Skeletal muscle tissue (tissue), 4 donors: ENCODE data around the gene FAM53B. TPM values are rescaled to one million over a fixed set of nuclear protein-coding genes. Genes with fewer than 3 reads are reported as not detected.

ENCODE experiments used
- H3K27ac ChIP-seq: one replicate; pipeline ENCODE4 v1.7.0; 2013; ENCODE audit warnings: mild to moderate bottlenecking, low read depth, low read length, inconsistent platforms
- H3K27me3 ChIP-seq, 3 donors: one replicate each; pipeline ENCODE4 v1.7.0; 2013; ENCODE audit warnings: low read length in 3 of 3; ENCODE audit not compliant: control insufficient read depth in 3 of 3, insufficient read depth in 3 of 3
- H3K36me3 ChIP-seq, 3 donors: one replicate each; pipeline ENCODE4 v1.7.0; 2013; ENCODE audit warnings: low read length in 3 of 3; ENCODE audit not compliant: control insufficient read depth in 3 of 3, insufficient read depth in 3 of 3
- H3K4me1 ChIP-seq, 3 donors: one replicate each; pipeline ENCODE4 v1.7.0; 2013; ENCODE audit warnings: low read length in 3 of 3, mild to moderate bottlenecking in 3 of 3; ENCODE audit not compliant: control insufficient read depth in 3 of 3, insufficient read depth in 3 of 3
- H3K4me3 ChIP-seq, 3 donors: one replicate each; pipeline ENCODE4 v1.7.0; 2013; ENCODE audit warnings: low read length in 3 of 3
- H3K9ac ChIP-seq, 3 donors: one replicate each; pipeline ENCODE4 v1.7.0; 2013; ENCODE audit warnings: low read length in 3 of 3, mild to moderate bottlenecking in 3 of 3, moderate library complexity in 2 of 3, low read depth in 1 of 3
- H3K9me3 ChIP-seq, 3 donors: one replicate each; pipeline ENCODE4 v1.7.0; 2013; ENCODE audit warnings: low read length in 3 of 3; ENCODE audit not compliant: control insufficient read depth in 3 of 3
- total RNA-seq: library from RNA; depleted of rRNA; stranded (reverse); fragments of >200 nt; gene quantifications from one replicate; pipeline ENCODE4 v1.2.3, GENCODE V29; 2014
- donor health status: Osteomylitis.

Gene FAM53B
- total RNA-seq, 1 donor from 2014 or later: 32.4 TPM

DNA sequence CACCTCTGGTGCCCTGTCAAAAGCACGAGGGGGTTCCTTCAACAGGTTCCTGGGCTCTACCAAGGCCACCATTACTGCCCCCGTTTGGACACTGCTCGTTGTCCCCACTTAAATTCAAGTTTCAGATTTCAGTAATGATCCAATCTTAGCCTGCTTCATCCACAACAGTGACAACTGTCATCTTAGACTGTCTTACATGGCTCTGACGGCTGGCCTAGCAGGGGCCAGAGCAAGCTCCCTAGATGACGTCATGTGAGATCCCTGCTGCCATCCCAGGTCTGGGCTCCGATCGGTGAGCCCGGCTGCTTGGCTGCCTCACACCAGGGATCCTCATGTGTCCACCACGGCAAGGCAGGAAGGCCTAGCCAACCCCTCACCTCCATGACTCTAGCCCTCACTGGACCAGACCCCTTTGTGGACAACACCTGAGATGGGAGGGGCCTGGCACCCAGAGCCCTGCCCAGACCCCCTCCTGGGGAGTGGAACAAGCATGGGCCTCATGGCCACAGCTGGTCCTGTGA, 82.5 kb downstream of the FAM53B start:
- Histone ChIP-seq H3K4me3 (no peak overlapping the region), H3K4me1 (peaks cover 38 to 74% (median 47%) of the 10 kb centered on the region in 3 donors), H3K9me3 (no peaks in the 10 kb centered on the region), H3K9ac (no peak overlapping the region), H3K36me3 (peaks cover 0 to 4% (median 2%) of the 10 kb centered on the region in 3 donors), H3K27ac (peak overlapping the region; percentile 51), H3K27me3 (no peaks in the 10 kb centered on the region)

DNA sequence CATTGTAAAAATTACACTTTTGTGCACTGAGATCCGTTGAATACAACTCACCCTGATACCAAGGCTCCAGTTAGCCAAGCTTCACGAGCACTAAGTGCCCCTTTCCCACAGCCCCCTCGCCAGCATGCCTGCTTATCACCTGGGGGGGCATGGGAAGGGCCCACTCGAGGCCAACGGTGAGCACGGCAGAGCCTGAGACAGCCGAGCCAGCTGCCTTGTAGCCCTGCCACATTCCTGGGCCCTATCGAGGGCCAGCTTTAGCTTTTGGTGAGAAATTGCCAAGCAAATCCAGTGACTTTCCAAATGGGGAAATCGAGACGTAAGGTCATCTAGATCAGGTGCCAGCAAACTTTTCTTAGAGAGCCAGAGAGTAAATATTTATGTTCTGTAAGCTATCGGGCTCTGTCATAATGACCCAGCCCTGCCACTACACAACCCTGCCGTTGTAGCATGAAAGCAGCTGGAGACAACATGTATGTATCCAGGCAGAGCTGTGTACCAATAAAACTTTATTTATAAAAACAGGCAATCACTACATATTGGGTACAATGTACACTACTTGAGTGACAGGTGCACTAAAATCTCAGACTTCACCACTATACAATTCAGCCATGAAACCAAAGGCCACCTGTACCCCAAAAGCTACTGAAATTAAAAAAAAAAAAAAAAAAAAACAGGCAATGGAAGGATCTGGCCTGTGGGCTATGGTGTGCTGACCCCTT, 83.6 kb downstream of the FAM53B start:
- Histone ChIP-seq H3K27me3 (no peaks in the 10 kb centered on the region), H3K27ac (peak overlapping the region; percentile 51), H3K4me3 (no peak overlapping the region), H3K9me3 (no peaks in the 10 kb centered on the region), H3K9ac (no peak overlapping the region), H3K4me1 (peaks cover 32 to 73% (median 37%) of the 10 kb centered on the region in 3 donors), H3K36me3 (peaks cover 0 to 2% (median 0%) of the 10 kb centered on the region in 3 donors)

DNA sequence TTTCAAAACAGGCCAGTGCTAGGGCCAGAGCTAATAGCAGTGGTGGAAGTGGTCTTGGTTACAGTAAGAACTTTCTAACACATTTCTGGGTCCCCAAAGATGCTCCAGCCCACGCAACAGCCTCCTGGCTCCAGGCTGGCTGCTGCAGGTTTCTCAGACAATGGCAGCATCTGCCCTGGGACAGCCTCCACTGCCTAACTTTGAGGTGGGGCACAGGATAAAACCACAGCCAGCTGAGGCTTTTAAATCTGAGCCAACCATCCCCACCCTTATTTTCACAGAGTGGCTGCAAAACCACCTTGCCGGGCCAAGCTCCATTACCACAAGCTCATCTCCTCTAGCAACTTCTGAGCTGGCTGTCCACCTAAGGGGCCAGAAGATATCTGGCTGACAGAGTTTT, 84.8 kb downstream of the FAM53B start:
- H3K4me1 ChIP-seq: peaks cover 35 to 78% (median 46%) of the 10 kb centered on the region in 3 donors
- peaks cover 0 to 2% (median 0%) of the 10 kb centered on the region in 3 donors for H3K36me3 ChIP-seq
- H3K9ac ChIP-seq: no peak overlapping the region
- H3K27ac ChIP-seq: no peak overlapping the region
- no peaks in the 10 kb centered on the region for H3K27me3 ChIP-seq
- no peak overlapping the region for H3K4me3 ChIP-seq
- H3K9me3 ChIP-seq: no peaks in the 10 kb centered on the region

DNA sequence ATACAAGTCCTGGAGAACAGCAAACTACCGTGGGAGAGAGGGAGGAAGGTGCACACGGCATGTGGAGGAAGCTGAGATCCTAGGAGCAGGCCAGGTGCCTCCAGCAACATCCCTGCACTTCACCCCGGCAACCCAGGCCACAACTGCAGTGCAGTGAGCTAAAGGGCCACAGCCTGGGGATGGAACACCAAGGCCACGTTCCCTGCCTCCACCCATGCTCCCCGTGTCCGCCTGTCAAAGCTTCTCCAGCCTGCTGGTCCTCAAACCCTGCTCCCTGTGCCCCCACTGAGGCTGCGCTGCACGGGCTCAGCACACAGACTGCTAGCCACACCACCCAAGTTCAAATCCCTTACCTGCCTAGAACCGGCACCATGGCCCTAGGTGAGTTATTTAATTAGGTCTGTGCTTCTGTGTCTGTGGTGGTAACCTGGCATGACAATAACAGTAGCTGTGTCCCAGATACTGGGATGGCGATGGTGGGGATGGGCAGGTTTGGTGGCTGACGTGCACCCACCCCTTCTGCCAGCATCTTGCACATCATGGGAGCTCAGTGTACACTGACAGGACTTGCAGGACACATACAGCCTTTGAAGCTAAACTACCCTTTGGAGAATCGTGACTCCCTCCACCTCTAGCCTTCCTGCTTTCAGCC, 85.5 kb downstream of the FAM53B start:
- Histone ChIP-seq H3K4me3 (no peak overlapping the region), H3K9me3 (no peaks in the 10 kb centered on the region), H3K9ac (peak overlapping the region in 1 of 3 donors; percentile 33), H3K4me1 (peaks cover 40 to 78% (median 46%) of the 10 kb centered on the region in 3 donors), H3K27me3 (no peaks in the 10 kb centered on the region), H3K36me3 (peaks cover 0 to 2% (median 0%) of the 10 kb centered on the region in 3 donors), H3K27ac (peak overlapping the region; percentile 64)

DNA sequence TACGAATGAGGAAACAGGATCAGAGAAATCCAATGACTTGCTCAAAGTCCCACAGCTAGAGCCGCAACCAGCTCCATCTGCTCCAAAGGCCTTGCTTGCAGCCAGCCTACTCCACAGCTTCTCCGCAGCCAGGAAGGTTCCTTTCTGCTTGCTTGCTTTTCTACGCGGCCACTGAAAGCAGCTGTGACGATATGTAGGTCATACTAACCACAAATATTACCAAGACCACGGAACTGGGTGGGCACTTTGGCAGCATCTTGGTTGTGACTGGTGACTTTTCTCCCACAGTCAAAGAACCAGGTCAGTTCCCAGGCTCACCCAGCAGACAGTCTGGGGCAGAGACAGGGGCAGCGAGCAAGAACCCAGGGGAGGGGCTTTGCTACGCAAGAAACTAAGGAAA, 86.4 kb downstream of the FAM53B start:
- Histone ChIP-seq H3K27me3 (no peaks in the 10 kb centered on the region), H3K4me1 (peaks cover 48 to 78% (median 50%) of the 10 kb centered on the region in 3 donors), H3K4me3 (no peak overlapping the region), H3K9ac (no peak overlapping the region), H3K36me3 (no peaks in the 10 kb centered on the region), H3K27ac (peak overlapping the region; percentile 64), H3K9me3 (no peaks in the 10 kb centered on the region)

DNA sequence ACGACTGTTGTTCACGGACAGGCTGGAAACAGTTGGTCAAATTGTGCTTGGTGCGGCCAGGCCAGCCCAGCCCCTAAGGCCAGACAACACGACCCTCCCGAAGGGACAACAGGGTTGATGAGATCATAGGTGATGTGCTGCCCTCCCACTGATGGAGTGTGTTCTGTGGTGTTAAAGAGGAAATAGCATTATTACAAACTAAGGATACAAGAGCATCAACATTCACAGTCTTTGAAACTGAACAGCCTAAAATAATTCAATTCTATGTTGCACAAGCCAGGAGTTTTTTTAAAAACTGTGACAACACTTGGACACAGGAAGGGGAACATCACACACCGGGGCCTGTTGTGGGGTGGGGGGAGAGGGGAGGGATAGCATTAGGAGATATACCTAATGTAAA, 87.6 kb downstream of the FAM53B start:
- no peak overlapping the region for H3K27ac ChIP-seq
- H3K27me3 ChIP-seq: no peaks in the 10 kb centered on the region
- H3K4me3 ChIP-seq: no peak overlapping the region
- H3K9me3 ChIP-seq: no peaks in the 10 kb centered on the region
- no peaks in the 10 kb centered on the region for H3K36me3 ChIP-seq
- no peak overlapping the region for H3K9ac ChIP-seq
- peaks cover 47 to 82% (median 50%) of the 10 kb centered on the region in 3 donors for H3K4me1 ChIP-seq

DNA sequence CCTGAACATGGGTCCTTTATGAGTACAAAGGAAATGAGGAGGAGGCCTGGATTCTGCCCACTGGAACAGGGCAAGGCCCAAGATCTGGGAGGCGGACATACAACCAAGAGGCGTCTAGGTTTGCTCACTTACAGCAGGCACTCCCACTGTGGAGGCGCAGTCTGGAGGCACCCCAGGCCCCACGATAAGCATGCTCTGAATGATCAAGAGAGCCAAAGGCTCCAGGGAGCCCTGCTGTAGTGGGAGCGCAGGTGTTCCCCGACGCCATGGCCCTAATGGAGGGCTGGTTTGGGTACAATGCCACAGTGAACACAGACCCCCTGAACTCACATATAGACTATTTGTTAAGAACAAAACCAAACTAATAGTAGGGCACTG, 88.1 kb downstream of the FAM53B start:
- H3K27me3 ChIP-seq: no peaks in the 10 kb centered on the region
- H3K4me1 ChIP-seq: peaks cover 45 to 82% (median 49%) of the 10 kb centered on the region in 3 donors
- H3K9ac ChIP-seq: no peak overlapping the region
- H3K36me3 ChIP-seq: no peaks in the 10 kb centered on the region
- no peaks in the 10 kb centered on the region for H3K9me3 ChIP-seq
- H3K27ac ChIP-seq: no peak overlapping the region
- H3K4me3 ChIP-seq: no peak overlapping the region

DNA sequence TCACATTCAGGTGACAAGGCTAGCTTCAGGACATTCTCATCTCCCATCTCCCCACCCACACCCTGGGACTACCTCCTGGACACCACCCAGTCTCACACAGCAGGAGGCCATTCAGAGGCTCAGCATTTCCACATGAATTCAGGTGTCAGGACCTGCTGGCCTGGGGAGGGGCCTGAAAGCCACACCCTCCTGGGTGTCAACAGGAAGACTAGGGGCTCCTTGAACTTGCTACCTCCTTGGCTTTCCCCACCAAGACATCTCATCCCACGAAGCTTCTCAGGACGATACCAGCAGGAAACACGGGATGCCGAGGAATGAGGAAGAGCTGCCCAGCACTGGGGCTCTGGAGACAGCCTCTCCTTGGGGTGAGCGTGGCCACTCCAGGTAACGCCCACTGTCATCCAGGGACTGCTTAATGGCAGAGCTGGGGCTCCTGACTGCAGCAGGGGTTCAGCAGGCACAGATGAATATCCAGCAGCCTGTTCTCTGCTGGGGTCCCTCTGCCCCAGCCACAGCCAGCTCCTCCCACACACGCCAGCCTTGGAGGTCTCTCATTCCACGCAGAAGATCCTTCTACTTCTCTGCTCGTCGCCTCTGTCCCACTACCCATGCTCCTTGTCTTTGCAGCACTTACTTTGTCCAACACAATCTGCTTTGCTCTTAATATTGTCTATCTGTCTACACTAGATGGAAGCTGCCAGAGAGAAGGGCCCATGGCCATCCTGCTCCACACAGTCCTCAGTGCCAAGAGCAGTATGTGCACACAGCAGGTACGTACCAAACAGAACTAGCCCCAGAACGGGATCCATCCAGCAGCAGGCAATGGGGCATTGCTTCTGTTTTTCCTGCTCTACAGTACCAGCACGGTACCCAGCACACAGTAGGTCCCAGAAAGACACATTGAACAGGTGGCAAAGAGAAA, 88.7 kb downstream of the FAM53B start:
- no peaks in the 10 kb centered on the region for H3K9me3 ChIP-seq
- peaks cover 0 to 1% (median 0%) of the 10 kb centered on the region in 3 donors for H3K36me3 ChIP-seq
- H3K4me3 ChIP-seq: no peak overlapping the region
- peaks cover 46 to 86% (median 49%) of the 10 kb centered on the region in 3 donors for H3K4me1 ChIP-seq
- no peak overlapping the region for H3K27ac ChIP-seq
- H3K9ac ChIP-seq: no peak overlapping the region
- H3K27me3 ChIP-seq: no peaks in the 10 kb centered on the region

DNA sequence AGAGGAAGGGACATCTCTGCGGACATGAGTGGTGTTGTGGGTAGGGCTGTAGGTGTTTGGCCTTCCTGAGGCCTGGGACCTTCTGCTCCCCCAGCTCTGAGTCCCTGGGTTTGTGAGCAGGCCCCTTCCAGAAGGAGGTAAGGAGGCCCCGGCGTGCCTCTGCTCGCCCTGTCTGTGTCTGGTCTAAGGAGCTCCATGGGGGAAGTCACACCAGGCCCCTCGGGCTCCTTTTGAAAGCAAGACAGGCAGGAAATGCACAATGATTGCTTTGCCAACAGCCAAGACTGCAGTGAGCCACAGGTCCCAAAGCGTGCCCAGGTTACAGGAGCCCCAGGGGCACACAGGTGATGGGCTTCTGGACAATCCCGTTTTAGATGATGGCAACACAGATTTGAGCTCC, 89.5 kb downstream of the FAM53B start:
- Histone ChIP-seq H3K27me3 (no peaks in the 10 kb centered on the region), H3K36me3 (peaks cover 0 to 5% (median 0%) of the 10 kb centered on the region in 3 donors), H3K9me3 (no peaks in the 10 kb centered on the region), H3K9ac (no peak overlapping the region), H3K4me3 (no peak overlapping the region), H3K4me1 (peaks cover 48 to 86% (median 50%) of the 10 kb centered on the region in 3 donors), H3K27ac (peak overlapping the region; percentile 69)
